ENCODE results near the gene TAF8.

Gene TAF8

GRCh38 chr6:42079941-42080464 lies 29.7 kb downstream of the TAF8 start:
- Histone ChIP-seq H3K9ac (ENCODE audit: low read depth, low read length, poor library complexity, severe bottlenecking) (no peak overlapping the region), H2AFZ (ENCODE audit: low read length) (no peak overlapping the region), H3K4me1 (ENCODE audit: insufficient read depth, low read length, poor library complexity, severe bottlenecking) (no peaks in the 10 kb centered on the region), H3K4me3 (ENCODE audit: low read length, poor library complexity, severe bottlenecking) (no peak overlapping the region), H3K9me3 (ENCODE audit: insufficient read depth, low read depth, low read length) (no peaks in the 10 kb centered on the region), H3F3A (ENCODE audit: low read depth) (no peaks in the 10 kb centered on the region), H3K9me2 (replicated peaks; ENCODE audit: low read depth, low read length) (no peaks in the 10 kb centered on the region), H3K36me3 (ENCODE audit: insufficient read depth, low read length) (peaks cover 34% of the 10 kb centered on the region; the same call in 1 of the 2 replicates), H4K20me1 (ENCODE audit: insufficient read depth, low read length, poor library complexity, severe bottlenecking) (no peaks in the 10 kb centered on the region), H3K27me3 (ENCODE audit: insufficient read depth, low read length, poor library complexity, severe bottlenecking) (no peaks in the 10 kb centered on the region), H3K79me2 (ENCODE audit: insufficient read depth, low read length) (no peaks in the 10 kb centered on the region), H3K4me2 (ENCODE audit: low read depth, low read length, poor library complexity, severe bottlenecking) (no peak overlapping the region)
- no peak for TF ChIP-seq EZH2phosphoT487 (IDR thresholded peaks at IDR 0.05; ENCODE audit: borderline replicate concordance)
- no peak for TF ChIP-seq CTCF (conservative IDR thresholded peaks at IDR 0.05; ENCODE audit: low read length)

- no peaks in the 10 kb centered on the region for H3K9me2 ChIP-seq (replicated peaks; ENCODE audit: low read depth, low read length)
- no peak overlapping the region for H3K9ac ChIP-seq (ENCODE audit: low read depth, low read length, poor library complexity, severe bottlenecking)
- no peaks in the 10 kb centered on the region for H3K4me1 ChIP-seq (ENCODE audit: insufficient read depth, low read length, poor library complexity, severe bottlenecking)
- no peak for TF ChIP-seq CTCF (conservative IDR thresholded peaks at IDR 0.05; ENCODE audit: low read length)
- TF ChIP-seq EZH2phosphoT487 (IDR thresholded peaks at IDR 0.05; ENCODE audit: borderline replicate concordance): no peak
- no peaks in the 10 kb centered on the region for H3F3A ChIP-seq (ENCODE audit: low read depth)
- no peaks in the 10 kb centered on the region for H3K79me2 ChIP-seq (ENCODE audit: insufficient read depth, low read length)
- no peak overlapping the region for H3K4me2 ChIP-seq (ENCODE audit: low read depth, low read length, poor library complexity, severe bottlenecking)
- no peaks in the 10 kb centered on the region for H4K20me1 ChIP-seq (ENCODE audit: insufficient read depth, low read length, poor library complexity, severe bottlenecking)
- no peak overlapping the region for H3K4me3 ChIP-seq (ENCODE audit: low read length, poor library complexity, severe bottlenecking)
- no peaks in the 10 kb centered on the region for H3K9me3 ChIP-seq (ENCODE audit: insufficient read depth, low read depth, low read length)
- no peak overlapping the region for H2AFZ ChIP-seq (ENCODE audit: low read length)
- H3K27me3 ChIP-seq (ENCODE audit: insufficient read depth, low read length, poor library complexity, severe bottlenecking): no peaks in the 10 kb centered on the region
- H3K36me3 ChIP-seq (ENCODE audit: insufficient read depth, low read length): peaks cover 13% of the 10 kb centered on the region; the same call in 1 of the 2 replicates
Observed at GRCh38 chr6:42083530-42083929, 33.2 kb downstream of the TAF8 start.

- Histone ChIP-seq H3K4me2 (ENCODE audit: low read depth, low read length, poor library complexity, severe bottlenecking) (no peak overlapping the region), H3K27me3 (ENCODE audit: insufficient read depth, low read length, poor library complexity, severe bottlenecking) (no peaks in the 10 kb centered on the region), H3K9ac (ENCODE audit: low read depth, low read length, poor library complexity, severe bottlenecking) (no peak overlapping the region), H3K4me3 (ENCODE audit: low read length, poor library complexity, severe bottlenecking) (no peak overlapping the region), H3K9me2 (replicated peaks; ENCODE audit: low read depth, low read length) (no peaks in the 10 kb centered on the region), H2AFZ (ENCODE audit: low read length) (no peak overlapping the region), H3K36me3 (ENCODE audit: insufficient read depth, low read length) (peaks cover 5% of the 10 kb centered on the region; the same call in 1 of the 2 replicates), H3K9me3 (ENCODE audit: insufficient read depth, low read depth, low read length) (no peaks in the 10 kb centered on the region), H4K20me1 (ENCODE audit: insufficient read depth, low read length, poor library complexity, severe bottlenecking) (no peaks in the 10 kb centered on the region), H3K79me2 (ENCODE audit: insufficient read depth, low read length) (no peaks in the 10 kb centered on the region), H3F3A (ENCODE audit: low read depth) (no peaks in the 10 kb centered on the region), H3K4me1 (ENCODE audit: insufficient read depth, low read length, poor library complexity, severe bottlenecking) (no peaks in the 10 kb centered on the region)
- TF ChIP-seq EZH2phosphoT487 (IDR thresholded peaks at IDR 0.05; ENCODE audit: borderline replicate concordance) (no peak), CTCF (conservative IDR thresholded peaks at IDR 0.05; ENCODE audit: low read length) (no peak)
Observed at GRCh38 chr6:42084889-42085288, 34.6 kb downstream of the TAF8 start.
